Posterior cingulate gyrus (tissue), 11 donors: ENCODE data around the gene SEL1L2.
A peak's percentile ranks its signal among the peaks of the same experiment; 100 is the strongest.

Experiments
- DNase-seq, 10 donors: peaks; one replicate each; pipeline versions ENCODE4 v3.0.0 to v3.0.0-alpha.2; 2020 to 2021; ENCODE audit warnings: mixed read lengths in 3 of 10
- intact Hi-C: fragments of 100-400 bp; cut with DNase I; formaldehyde crosslinking; loops from one replicate; pipeline ENCODE4 v1.15.1; 2023

The SEL1L2 gene

GRCh38 chr20:13824459-13824858, 166.0 kb downstream of the SEL1L2 start:
- intact Hi-C loops: loop anchor here (10.0 kb wide), 1 partner anchor 170 kb away; the partner anchor contains the start of genes MACROD2 and SEL1L2

GRCh38 chr20:13822459-13822858, 168.0 kb downstream of the SEL1L2 start:
- intact Hi-C loops: loop anchor here (10.0 kb wide), 1 partner anchor 172 kb away; the partner anchor contains the start of genes MACROD2 and SEL1L2
- DNase-seq: no peak

More at GRCh38 chr20:13824459-13824858, 166.0 kb downstream of the SEL1L2 start:
- DNase-seq: no peak

GRCh38 chr20:13821876-13822275, 168.5 kb downstream of the SEL1L2 start:
- intact Hi-C loops: loop anchor here (10.0 kb wide), 1 partner anchor 173 kb away; the partner anchor contains the start of genes MACROD2 and SEL1L2
- DNase-seq: no peak

GRCh38 chr20:13819885-13820645, 170.3 kb downstream of the SEL1L2 start:
- peak in 1 of 10 donors; percentile 26 for DNase-seq

GRCh38 chr20:13817342-13817741, 173.1 kb downstream of the SEL1L2 start:
- no peak for DNase-seq
- intact Hi-C loops: no loop called here

More at GRCh38 chr20:13819885-13820645, 170.3 kb downstream of the SEL1L2 start:
- intact Hi-C loops: loop anchor here (1.0 to 10.0 kb wide), 2 partner anchors 175 to 235 kb away; partner anchors contain the start of genes MACROD2 and SEL1L2

- intact Hi-C loops: no loop called here
- DNase-seq: no peak
Observed at GRCh38 chr20:13816757-13817156, 173.7 kb downstream of the SEL1L2 start.

- intact Hi-C loops: no loop called here
- DNase-seq: no peak
Observed at GRCh38 chr20:13814672-13815071, 175.7 kb downstream of the SEL1L2 start.

- intact Hi-C loops: no loop called here
- no peak for DNase-seq
Observed at GRCh38 chr20:13813910-13814309, 176.5 kb downstream of the SEL1L2 start.

- no peak for DNase-seq
- intact Hi-C loops: no loop called here
Observed at GRCh38 chr20:13810446-13810845, 180.0 kb downstream of the SEL1L2 start.

- DNase-seq: no peak
- intact Hi-C loops: no loop called here
Observed at GRCh38 chr20:13809855-13810254, 180.6 kb downstream of the SEL1L2 start.

- DNase-seq: no peak
- intact Hi-C loops: no loop called here
Observed at GRCh38 chr20:13809373-13809772, 181.0 kb downstream of the SEL1L2 start.

GRCh38 chr20:13800728-13801134, 189.7 kb downstream of the SEL1L2 start:
- intact Hi-C loops: no loop called here
- DNase-seq: peak; percentile 31 to 93 (median 66)

GRCh38 chr20:13799974-13800373, 190.4 kb downstream of the SEL1L2 start:
- DNase-seq: no peak
- intact Hi-C loops: no loop called here
